ENCODE measurements around the gene DISC1.

DISC1 gene

GRCh38 chr1:231971397-231972110 is 345.0 kb downstream of the DISC1 start:
- H3K27me3 ChIP-seq (ENCODE audit: insufficient read depth, low read length), result no peaks in the 10 kb centered on the region
- no peaks in the 10 kb centered on the region for H3K9me3 ChIP-seq (ENCODE audit: low read length)
- no peaks in the 10 kb centered on the region for H3F3A ChIP-seq (ENCODE audit: insufficient read depth, low read length)
- no peak overlapping the region for H3K4me3 ChIP-seq (ENCODE audit: low read depth, low read length, poor library complexity, severe bottlenecking)
- H3K36me3 ChIP-seq (ENCODE audit: insufficient read depth, low read length), result no peaks in the 10 kb centered on the region
- H3K79me2 ChIP-seq (ENCODE audit: insufficient read depth, low read length), result no peaks in the 10 kb centered on the region
- TF ChIP-seq CTCF (IDR thresholded peaks at IDR 0.05; ENCODE audit: low read length) (no peak), EZH2 (IDR thresholded peaks at IDR 0.05; ENCODE audit: borderline replicate concordance, low read length) (no peak)
- no peak overlapping the region for H3K9ac ChIP-seq (ENCODE audit: low read length)
- H4K20me1 ChIP-seq (ENCODE audit: insufficient read depth, low read length), result no peaks in the 10 kb centered on the region
- no peak overlapping the region for H3K27ac ChIP-seq (ENCODE audit: low read depth, low read length, poor library complexity, severe bottlenecking)
- no peak overlapping the region for H2AFZ ChIP-seq (ENCODE audit: low read length)
- no peaks in the 10 kb centered on the region for H3K4me1 ChIP-seq (ENCODE audit: insufficient read depth, low read length, severe bottlenecking)
- H3K4me2 ChIP-seq (ENCODE audit: low read length), result no peak overlapping the region
- no peaks in the 10 kb centered on the region for H3K9me2 ChIP-seq (ENCODE audit: low read depth, low read length)

- Histone ChIP-seq H3K4me1 (ENCODE audit: insufficient read depth, low read length, severe bottlenecking) (no peaks in the 10 kb centered on the region), H3K4me3 (ENCODE audit: low read depth, low read length, poor library complexity, severe bottlenecking) (no peak overlapping the region), H3K36me3 (ENCODE audit: insufficient read depth, low read length) (no peaks in the 10 kb centered on the region), H2AFZ (ENCODE audit: low read length) (no peak overlapping the region), H3K79me2 (ENCODE audit: insufficient read depth, low read length) (no peaks in the 10 kb centered on the region), H3K9me2 (ENCODE audit: low read depth, low read length) (no peaks in the 10 kb centered on the region), H3F3A (ENCODE audit: insufficient read depth, low read length) (no peaks in the 10 kb centered on the region), H3K27ac (ENCODE audit: low read depth, low read length, poor library complexity, severe bottlenecking) (no peak overlapping the region), H3K4me2 (ENCODE audit: low read length) (no peak overlapping the region), H3K27me3 (ENCODE audit: insufficient read depth, low read length) (no peaks in the 10 kb centered on the region), H4K20me1 (ENCODE audit: insufficient read depth, low read length) (no peaks in the 10 kb centered on the region), H3K9ac (ENCODE audit: low read length) (no peak overlapping the region), H3K9me3 (ENCODE audit: low read length) (no peaks in the 10 kb centered on the region)
- no peak for TF ChIP-seq CTCF (IDR thresholded peaks at IDR 0.05; ENCODE audit: low read length)
- TF ChIP-seq EZH2 (IDR thresholded peaks at IDR 0.05; ENCODE audit: borderline replicate concordance, low read length), result no peak
Measured at GRCh38 chr1:231972111-231972445, 345.5 kb downstream of the DISC1 start.

GRCh38 chr1:231973830-231974229 is 347.2 kb downstream of the DISC1 start:
- Histone ChIP-seq H3K4me3 (ENCODE audit: low read depth, low read length, poor library complexity, severe bottlenecking) (no peak overlapping the region), H3K4me1 (ENCODE audit: insufficient read depth, low read length, severe bottlenecking) (no peaks in the 10 kb centered on the region), H3K4me2 (ENCODE audit: low read length) (no peak overlapping the region), H3K27ac (ENCODE audit: low read depth, low read length, poor library complexity, severe bottlenecking) (no peak overlapping the region), H3K9ac (ENCODE audit: low read length) (no peak overlapping the region), H3K27me3 (ENCODE audit: insufficient read depth, low read length) (no peaks in the 10 kb centered on the region), H3F3A (ENCODE audit: insufficient read depth, low read length) (no peaks in the 10 kb centered on the region), H2AFZ (ENCODE audit: low read length) (no peak overlapping the region), H3K9me3 (ENCODE audit: low read length) (no peaks in the 10 kb centered on the region), H4K20me1 (ENCODE audit: insufficient read depth, low read length) (no peaks in the 10 kb centered on the region), H3K79me2 (ENCODE audit: insufficient read depth, low read length) (no peaks in the 10 kb centered on the region), H3K9me2 (ENCODE audit: low read depth, low read length) (no peaks in the 10 kb centered on the region), H3K36me3 (ENCODE audit: insufficient read depth, low read length) (no peaks in the 10 kb centered on the region)
- TF ChIP-seq EZH2 (IDR thresholded peaks at IDR 0.05; ENCODE audit: borderline replicate concordance, low read length) (no peak), CTCF (IDR thresholded peaks at IDR 0.05; ENCODE audit: low read length) (no peak)

All from OCI-LY1 (cell line).